ENCODE data around the gene OR2T8.

Gene OR2T8

GRCh38 chr1:247962911-247963588 is 43.0 kb downstream of the OR2T8 start:
- no peak for DNase-seq (ENCODE audit: low spot score)

GRCh38 chr1:247964933-247965332 is 44.9 kb downstream of the OR2T8 start, which contains the start of gene OR2AK2:
Gene OR2AK2 (plus strand): TSS chr1:247965233. CDS start chr1:247965377, 144 bp downstream.
- DNase-seq (ENCODE audit: low spot score): no peak

DNA sequence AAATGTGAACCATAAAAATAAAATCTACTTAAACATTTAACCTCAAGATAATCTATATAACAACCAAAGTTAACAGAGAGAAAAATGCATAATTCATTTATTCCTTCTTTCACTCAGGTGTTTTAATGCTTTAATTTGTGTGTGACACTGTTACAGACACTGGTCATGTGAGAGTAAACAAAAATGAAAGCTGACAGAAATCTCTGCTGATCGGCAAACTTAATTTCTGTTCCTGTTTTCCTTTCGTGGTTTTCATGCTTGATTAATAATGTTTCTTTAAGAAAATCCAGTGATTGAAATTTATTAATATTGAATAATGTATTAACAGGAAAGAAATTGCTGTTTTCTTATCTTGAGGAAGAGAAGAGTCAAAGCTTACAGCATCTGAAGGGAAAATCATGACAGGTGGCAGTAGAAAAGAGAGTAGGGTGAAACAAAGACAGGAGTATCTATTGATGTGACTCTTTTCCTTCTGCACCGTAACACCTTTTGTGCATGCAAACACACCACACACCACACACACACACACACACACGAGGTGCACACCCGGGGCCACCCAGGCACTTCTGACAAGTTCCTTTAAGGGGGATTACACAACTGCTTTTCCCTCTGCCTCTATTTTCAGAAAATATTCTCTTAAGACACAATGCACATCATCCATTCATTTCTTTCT is 46.6 kb downstream of the OR2T8 start:
- DNase-seq (ENCODE audit: low spot score): no peak

Data from activated CD4-positive, alpha-beta T cell treated with anti-CD3 and anti-CD28 coated beads, Interleukin-2, Interleukin-4, amounts not matched to agents 100 ng/mL and 50 ng/mL, durations not matched to agents 16 hours and 8 hours (primary cell).